ENCODE results near the gene NOTCH2.
A peak's percentile ranks its signal among the peaks of the same experiment; 100 is the strongest.

Gene NOTCH2

GRCh38 chr1:119898981-119899720 lies 170.3 kb downstream of the NOTCH2 start:
- no peak for DNase-seq

GRCh38 chr1:119898530-119898929 lies 170.9 kb downstream of the NOTCH2 start:
- no peak for DNase-seq

- DNase-seq, result no peak
Measured at GRCh38 chr1:119896303-119896702, 173.2 kb downstream of the NOTCH2 start, which contains the start of gene ADAM30. Gene ADAM30 (minus strand): TSS chr1:119896515. CDS start chr1:119896336, 179 bp downstream.

- DNase-seq, result no peak
Measured at GRCh38 chr1:119895102-119895501, 174.4 kb downstream of the NOTCH2 start.

- no peak for DNase-seq
Measured at GRCh38 chr1:119893827-119894700, 175.4 kb downstream of the NOTCH2 start.

- no peak for DNase-seq
Measured at GRCh38 chr1:119893238-119893791, 176.1 kb downstream of the NOTCH2 start.

GRCh38 chr1:119891386-119891785 lies 178.1 kb downstream of the NOTCH2 start:
- DNase-seq, result no peak

- DNase-seq, result no peak
Measured at GRCh38 chr1:119888476-119888875, 181.0 kb downstream of the NOTCH2 start.

GRCh38 chr1:119887427-119887826 lies 182.0 kb downstream of the NOTCH2 start:
- no peak for DNase-seq

GRCh38 chr1:119885903-119886783 lies 183.3 kb downstream of the NOTCH2 start:
- DNase-seq, result no peak

GRCh38 chr1:119884711-119885110 lies 184.8 kb downstream of the NOTCH2 start:
- DNase-seq, result no peak

- DNase-seq, result no peak
Measured at GRCh38 chr1:119883826-119884225, 185.6 kb downstream of the NOTCH2 start.

- no peak for DNase-seq
Measured at GRCh38 chr1:119882132-119883049, 187.1 kb downstream of the NOTCH2 start.

GRCh38 chr1:119879510-119880434 lies 189.7 kb downstream of the NOTCH2 start:
- DNase-seq, result no peak

- no peak for DNase-seq
Measured at GRCh38 chr1:119878171-119878570, 191.3 kb downstream of the NOTCH2 start.

- DNase-seq, result no peak
Measured at GRCh38 chr1:119874186-119874585, 195.3 kb downstream of the NOTCH2 start.

GRCh38 chr1:119873135-119874015 lies 196.1 kb downstream of the NOTCH2 start:
- DNase-seq, result no peak

GRCh38 chr1:119871881-119872280 lies 197.6 kb downstream of the NOTCH2 start:
- no peak for DNase-seq

- DNase-seq, result peak; percentile 29
Measured at GRCh38 chr1:119870917-119871596, 198.4 kb downstream of the NOTCH2 start.

Data from NCI-H2081 treated with DMSO at 0.1 percent for 48 hours (cell line).